MM.1S (cell line): ENCODE results near the gene ADCY5.

ENCODE experiments used
- CTCF ChIP-seq: fragments of 300-600 bp; sonication (generic); IDR thresholded peaks from 2 replicates; pipeline ENCODE4 v1.5.1; 2016; ENCODE audit warnings: antibody characterized with exemption, low read length, mixed read lengths
- EZH2 ChIP-seq: fragments of 300-600 bp; sonication (generic); optimal IDR thresholded peaks from 2 replicates; pipeline ENCODE3; 2017; ENCODE audit warnings: low read depth, mild to moderate bottlenecking, antibody characterized with exemption, low read length, mixed read lengths
- EZH2phosphoT487 ChIP-seq: fragments of 300-600 bp; sonication (generic); IDR thresholded peaks from 2 replicates; pipeline ENCODE4 v1.6.1; 2018; ENCODE audit warnings: antibody characterized with exemption, low read length

GRCh38 chr3:123404391-123404790 is 44.5 kb downstream of the ADCY5 start:
- TF ChIP-seq CTCF (no peak), EZH2 (no peak), EZH2phosphoT487 (no peak)
